Upper lobe of left lung (tissue), 4 donors: ENCODE data around the gene PIK3CA.

ENCODE experiments used
- CTCF ChIP-seq, 6 experiments: fragments of 450-650 bp in 4 of 6; fragments of 200-600 bp in 2 of 6; sonication (generic) in 2 of 6; IDR thresholded peaks; one replicate each; pipeline ENCODE4 v1.5.1; 2016 to 2019; ENCODE audit warnings: antibody characterized with exemption in 6 of 6
- EP300 ChIP-seq, 4 donors: sonication (generic); formaldehyde crosslinking; IDR thresholded peaks; one replicate each; pipeline ENCODE4 v1.5.1; 2017; ENCODE audit warnings: antibody characterized with exemption in 4 of 4, control low read depth in 2 of 4
- POLR2A ChIP-seq, 4 donors: fragments of 450-650 bp; IDR thresholded peaks; one replicate each; pipeline ENCODE4 v1.5.1; 2016 to 2017; ENCODE audit warnings: antibody characterized with exemption in 4 of 4, mild to moderate bottlenecking in 2 of 4
- POLR2AphosphoS5 ChIP-seq, 2 donors: sonication (generic); formaldehyde crosslinking; IDR thresholded peaks; one replicate each; pipeline ENCODE4 v1.5.1; 2017; ENCODE audit warnings: antibody characterized with exemption in 2 of 2

GRCh38 chr3:179149406-179149867, 1.3 kb downstream of the PIK3CA start:
- no peak for TF ChIP-seq CTCF (IDR thresholded peaks at IDR 0.05)
- TF ChIP-seq POLR2AphosphoS5 (IDR thresholded peaks at IDR 0.05) = no peak
- no peak for TF ChIP-seq POLR2A (IDR thresholded peaks at IDR 0.05)
- TF ChIP-seq EP300 (IDR thresholded peaks at IDR 0.05) = no peak
